Fibroblast of gingiva (primary cell): ENCODE data around the gene RPAP3.

Experiments
- DNase-seq: peaks from one replicate; pipeline ENCODE4 v3.0.0-alpha.2; 2011; ENCODE audit warnings: low read depth

Gene RPAP3

DNA sequence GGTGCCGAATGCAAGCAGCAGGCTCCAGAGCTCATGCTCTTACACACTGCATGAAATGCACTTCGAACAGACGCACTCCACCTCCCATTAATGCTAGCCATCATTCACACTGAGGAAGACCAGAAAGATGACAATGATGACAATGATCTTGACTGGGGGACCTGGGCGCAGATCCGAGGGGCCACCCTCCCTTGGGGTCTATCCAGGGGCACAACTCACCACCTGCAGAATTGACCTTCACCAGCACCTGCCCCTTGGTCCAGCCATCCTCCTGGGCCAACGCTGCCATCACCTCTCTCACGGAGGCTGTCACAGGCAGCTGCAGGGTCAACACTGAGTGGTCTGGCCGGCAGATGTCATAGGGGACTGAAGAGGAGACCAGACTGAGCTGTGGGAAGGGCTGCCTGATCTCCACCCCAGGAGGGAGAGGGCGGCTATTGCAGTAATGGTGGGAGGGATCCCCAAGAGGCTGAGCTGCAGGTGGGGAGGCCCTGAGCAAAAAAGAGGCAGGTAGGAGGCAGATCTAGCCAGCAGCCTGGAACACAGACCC lies 37.6 kb upstream of the RPAP3 start:
- DNase-seq, result no peak

DNA sequence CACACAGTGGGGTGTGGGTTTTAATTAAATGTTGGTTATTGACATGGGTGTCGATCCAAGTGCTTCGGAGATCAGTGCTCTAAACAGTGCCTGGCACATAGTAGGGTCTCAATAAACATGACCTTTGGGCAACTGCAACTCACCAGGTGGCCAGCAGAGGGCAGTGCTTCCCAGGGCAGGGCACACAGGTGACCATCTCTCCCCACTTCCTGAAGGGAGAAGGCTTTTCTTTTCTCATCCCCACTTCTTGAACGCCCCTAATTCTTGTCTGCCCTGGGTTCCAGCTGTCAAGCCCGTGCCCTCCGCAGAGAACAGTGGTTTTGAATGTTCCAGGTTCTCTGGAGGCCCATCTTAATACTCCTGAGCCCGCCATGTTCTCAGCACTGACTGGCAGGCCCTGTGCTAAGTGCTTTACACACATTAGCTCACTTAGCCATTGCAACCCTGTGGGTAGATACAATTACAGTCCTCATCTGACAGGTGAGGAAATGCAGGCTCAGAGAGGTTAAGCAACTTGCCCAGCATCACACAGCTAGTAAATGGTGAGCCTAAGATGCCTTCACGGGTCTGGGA lies 36.5 kb upstream of the RPAP3 start:
- no peak for DNase-seq

DNA sequence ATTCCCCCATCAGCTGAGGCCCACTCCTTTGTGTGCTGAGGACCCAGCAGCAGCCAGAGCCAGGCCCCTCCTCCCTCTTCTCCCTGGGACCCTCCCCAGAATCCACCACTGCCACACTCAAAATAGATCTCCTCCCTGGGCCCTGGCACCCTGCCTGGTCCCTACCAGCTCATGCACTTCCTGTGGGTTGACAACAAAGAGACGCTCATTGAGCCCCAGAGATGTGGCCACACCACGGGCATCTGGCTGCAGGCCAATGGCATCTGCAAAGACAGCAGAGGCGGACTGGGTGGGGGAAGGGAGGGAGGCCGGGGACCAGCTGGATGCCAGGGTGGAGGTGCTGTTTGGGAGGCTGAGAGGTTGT lies 35.5 kb upstream of the RPAP3 start:
- DNase-seq, result no peak

DNA sequence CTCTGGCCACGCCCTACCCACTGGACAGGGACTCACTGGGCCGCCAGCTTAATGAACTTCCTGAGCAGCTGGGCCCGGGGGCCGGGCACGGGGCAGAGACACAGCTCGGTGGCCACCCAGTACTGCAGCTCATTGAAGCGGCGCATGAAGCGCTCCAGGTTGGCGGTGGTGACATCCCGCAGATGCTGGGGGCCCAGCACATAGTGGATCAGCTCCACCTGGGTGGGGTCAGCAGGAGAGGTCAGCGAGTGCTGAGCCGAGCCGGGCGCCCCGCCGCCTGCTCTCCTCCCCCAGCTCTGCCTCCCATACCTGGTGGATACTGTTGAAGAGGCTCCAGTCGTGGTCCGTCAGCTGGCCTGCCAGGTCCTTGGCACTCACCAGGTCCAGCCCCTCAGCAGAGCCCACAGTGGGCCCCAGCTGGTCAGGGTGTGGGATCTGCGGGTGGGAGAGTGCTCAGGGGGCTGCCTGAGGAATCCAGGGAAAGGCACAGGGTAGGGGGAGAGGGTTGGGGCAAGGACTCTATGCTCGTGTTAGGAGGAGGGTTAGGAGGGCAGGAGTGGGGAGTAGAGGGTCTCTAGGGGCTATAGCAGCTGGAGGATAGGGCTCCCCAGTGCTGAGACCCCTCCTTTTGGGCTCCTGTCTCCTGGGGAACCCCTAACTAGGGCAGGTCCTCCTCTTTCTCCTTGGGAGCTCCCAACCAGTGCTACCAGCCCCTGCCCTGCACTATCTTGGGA lies 34.9 kb upstream of the RPAP3 start:
- no peak for DNase-seq

DNA sequence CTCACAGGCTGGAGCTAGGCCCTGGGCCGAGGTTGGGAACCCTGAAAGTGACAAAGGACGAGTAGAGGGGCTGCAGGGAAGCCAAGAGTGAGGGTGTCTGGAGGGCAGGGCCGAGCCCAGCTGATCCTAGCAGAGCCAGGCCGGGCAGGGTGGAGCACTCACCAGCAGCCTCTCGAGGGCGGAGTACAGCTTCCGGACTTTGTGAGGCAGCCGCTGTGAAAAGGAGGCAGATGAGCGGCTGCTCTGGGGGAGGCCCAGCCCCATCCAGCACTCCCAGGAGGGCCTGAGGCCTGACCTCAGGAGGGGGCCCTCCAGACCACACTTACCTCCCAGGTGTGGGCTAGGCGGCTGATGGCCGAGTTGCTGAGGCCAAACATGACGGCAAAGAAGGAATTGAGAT lies 34.1 kb upstream of the RPAP3 start:
- DNase-seq, result no peak

DNA sequence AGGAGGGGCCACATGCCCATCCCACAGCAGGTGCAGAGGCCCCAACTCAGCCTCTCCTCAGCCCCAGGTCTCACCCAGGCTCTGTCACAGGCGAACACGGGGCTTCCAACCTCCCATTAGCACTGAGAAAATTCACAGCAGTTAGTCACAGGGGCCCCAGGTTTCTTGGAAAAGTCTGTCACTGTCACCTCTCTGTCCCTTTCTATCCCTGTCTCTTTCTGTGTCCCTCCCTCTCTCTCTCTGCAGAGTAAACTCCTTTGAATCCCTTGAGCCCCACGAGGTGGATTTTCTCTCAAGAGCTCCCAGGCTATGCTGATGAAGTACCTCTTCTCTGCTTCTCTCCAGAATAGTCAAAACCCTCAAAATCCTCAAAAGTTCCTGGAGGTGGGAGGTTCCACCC lies 33.5 kb upstream of the RPAP3 start:
- no peak for DNase-seq

DNA sequence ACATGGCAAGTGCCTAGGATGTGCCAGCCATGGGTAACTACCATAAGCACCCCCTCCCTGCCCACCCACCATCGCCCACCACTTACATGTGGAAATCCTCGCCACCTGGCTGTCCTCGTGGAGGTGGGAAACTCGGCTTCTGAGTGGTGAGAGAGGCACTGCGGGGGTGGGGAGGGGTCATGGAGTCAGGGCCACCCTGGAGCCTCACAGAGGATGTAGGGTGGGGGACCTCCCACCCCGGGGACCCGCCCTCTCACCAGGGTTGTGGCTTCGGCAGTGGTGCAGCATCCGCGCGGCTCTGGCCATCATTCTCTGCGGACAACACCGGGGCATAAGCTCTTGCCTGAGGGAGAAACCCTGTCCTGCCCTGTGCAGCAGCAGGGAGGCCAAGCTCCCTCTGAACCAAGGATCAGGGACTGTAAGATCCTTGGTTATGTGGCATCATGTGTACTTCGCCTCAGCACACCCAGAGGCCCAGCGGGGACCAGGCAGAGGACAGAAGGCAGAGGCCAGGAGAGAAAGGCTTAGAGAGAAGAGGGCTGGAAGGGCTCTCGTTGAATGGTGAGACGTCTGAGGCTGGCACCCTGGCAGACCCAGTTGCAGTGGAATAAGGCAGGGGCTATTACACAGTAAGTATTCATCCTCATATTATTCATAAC lies 32.2 kb upstream of the RPAP3 start:
- DNase-seq, result no peak

DNA sequence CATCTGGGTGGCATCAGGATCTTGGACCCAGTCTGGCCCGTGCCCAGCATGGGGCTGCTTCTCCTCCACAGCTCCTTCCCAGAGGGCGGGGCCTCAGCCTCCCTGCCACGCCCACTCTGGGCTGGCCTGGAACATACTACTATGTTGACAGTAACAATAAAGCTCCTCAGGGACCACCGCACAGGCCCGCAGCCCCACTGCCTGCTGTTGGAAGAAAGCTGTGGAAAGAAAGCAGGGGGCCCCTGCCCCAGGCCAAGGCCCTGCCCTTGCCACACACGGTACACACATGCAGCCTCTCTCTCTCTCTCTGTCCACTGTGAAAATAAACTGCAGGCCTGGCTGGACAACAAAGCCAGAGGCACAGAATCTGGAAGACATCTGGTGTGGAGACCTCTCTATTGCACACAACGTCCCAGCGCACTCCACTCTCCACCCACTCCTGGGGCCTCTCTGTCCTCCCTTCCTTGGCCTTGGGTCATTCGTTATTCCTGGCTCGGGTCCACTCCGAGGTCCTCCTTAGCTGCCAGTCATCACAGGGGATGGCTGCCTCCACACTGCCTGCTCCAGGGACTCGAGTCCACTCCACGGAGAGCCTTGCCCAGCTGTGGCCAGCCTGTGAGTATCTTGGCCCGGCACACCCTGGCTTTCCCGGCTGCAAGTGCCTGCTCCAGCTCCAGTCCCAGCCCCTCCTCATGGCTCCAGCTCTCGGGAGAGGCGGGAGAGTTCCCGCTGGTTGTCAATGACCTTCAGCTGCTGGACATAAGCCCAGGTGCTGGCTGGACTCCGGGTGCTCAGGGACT lies 31.2 kb upstream of the RPAP3 start:
- DNase-seq, result peak; percentile 97

DNA sequence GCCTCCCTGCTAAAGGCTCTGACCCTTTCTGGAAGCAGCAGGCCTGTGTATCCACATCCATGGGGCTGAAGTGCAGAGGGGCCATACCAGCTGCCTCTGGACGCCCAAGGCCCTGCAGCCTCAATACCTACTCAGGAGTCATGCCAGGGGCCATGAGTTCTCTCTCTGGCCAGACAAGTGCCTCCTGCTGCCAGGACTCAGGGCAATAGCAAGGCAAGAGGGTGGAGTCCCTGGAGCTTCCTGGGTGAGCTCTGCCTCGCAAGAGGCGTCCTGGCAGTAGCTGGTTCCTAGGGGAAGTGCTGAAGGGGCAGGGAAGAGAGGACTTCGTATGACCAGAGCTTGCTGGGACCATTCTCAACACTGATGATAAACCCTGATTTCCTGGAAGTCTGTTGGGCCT lies 30.4 kb upstream of the RPAP3 start:
- peak; percentile 46 for DNase-seq

DNA sequence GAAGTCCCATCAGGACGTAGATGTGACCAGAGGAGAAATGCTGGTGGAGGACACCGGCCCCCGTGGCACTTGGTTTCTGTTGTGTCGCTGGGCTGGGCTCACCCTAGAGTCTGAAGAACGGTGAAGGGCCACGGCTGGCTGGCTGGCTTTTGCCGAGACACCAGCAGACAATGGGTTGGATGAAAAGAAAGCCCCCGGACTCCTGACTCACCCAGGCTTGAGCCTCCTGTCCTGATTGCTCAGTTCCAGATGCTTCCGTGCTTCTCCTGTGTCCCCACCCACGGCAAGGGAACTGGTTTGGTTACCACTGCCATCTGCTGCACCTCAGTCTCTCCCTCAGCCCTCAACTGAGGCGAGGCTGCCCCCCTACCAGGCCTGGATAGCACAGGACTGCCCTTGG lies 29.8 kb upstream of the RPAP3 start:
- no peak for DNase-seq

DNA sequence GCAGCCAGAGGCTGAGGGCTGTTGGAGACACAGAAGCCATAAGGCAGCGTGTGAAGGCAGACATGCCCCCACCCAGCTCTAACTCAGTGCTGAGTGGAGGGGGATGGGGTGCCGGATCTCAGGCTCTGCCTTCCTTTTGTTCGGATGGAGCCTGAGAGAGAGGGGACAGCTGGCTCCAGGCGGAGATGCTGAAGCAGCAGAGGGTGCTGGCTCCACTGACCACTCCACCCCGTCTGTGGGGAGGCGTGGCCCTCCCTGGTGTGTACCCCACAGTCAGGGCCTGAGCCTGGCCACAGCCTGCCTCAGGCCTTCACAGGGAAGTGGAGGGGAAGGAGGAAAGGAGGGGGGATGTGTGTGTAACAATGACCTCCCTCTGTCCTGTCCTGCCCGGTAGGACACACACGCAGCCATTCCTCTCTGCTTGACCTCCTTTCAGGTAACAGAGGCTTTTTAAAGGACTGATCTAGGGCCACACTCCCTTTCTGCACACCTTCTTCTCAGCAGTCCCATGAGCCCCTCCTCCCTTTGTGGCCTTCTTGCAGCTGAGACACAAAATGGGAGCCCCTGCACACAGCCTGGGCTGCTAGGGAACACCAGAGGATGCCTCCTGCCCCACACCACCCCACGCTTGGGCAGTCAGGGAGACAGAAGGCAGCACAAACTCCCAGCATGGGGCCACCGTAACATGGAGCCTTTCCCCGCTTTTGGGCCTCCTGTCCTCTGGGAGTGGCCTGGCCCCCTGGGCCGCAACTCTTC lies 29.1 kb upstream of the RPAP3 start:
- no peak for DNase-seq

DNA sequence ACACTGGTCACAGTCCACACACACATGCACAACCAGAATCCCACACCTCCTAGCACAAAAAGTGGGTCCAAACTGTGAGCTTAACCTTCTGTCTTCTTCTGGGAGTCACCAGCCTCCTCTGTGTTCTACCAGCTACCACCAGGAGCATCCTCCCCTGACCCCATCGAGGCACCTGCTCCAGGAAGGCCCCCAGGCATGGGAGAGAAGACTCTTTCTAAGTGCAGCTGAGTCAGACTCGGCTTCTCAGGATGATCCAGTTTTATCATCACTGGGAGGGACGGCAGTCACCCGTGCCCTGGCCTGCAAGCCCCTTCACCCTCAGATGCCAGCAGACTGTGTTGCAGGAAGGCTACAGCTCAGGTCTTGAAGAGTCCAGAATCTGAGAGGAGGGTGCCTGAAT lies 27.3 kb upstream of the RPAP3 start:
- no peak for DNase-seq

DNA sequence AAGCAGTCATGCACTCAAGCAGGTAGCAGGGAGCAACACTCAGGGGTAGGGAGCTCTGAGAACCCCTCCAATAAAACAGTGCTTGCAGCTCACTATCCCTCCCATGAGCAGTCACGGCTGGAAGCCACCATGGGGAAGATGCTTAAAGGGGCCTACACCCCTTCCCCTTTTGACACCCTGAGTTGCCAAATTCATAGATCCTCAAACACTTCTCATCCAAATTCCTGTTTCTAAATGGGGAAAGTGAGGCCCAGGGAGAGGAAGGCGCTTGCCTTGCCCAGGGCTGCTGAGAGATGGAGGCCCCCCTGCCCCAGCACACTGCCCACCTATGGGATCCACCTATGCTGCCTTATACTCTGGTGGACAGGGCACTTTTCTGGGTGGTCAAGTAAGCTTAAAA lies 26.7 kb upstream of the RPAP3 start:
- no peak for DNase-seq

DNA sequence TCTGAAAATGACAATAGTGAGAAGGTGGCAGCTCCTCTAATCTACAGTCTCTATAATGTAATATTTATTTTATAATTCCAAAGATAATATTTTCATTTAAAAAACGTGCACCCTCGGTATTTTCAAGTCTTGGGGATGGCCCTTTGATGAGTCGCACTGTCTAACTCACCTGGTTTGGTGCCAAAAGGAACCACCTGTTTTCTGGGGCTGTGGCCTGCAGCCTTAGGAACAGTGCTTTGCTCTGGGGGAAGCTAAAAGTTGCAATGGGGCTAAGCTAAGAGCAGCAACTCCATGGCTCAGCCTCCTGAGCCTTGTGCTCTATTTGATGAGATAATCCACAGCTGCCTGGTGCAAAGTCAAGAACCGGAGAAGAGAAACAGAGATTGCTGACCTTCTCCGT lies 25.9 kb upstream of the RPAP3 start:
- DNase-seq, result no peak

DNA sequence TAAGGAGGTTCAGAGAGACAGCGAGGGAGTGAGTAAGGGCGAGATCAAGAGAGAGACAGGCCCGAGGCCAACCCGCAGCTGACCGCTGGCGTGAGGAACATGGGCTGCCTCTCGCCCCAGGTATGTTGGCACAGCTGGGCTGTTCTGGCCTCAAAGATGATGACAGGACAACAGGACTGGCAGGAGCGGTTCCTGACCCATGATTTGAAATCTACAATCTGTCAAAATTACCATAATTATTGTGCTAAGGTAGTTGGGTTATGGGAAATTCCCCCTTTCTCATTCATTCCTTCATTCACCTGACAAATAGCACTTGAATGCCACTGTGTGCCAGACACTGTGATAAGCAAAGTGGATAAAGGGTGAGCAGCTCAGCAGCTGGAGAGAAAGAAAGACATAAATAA lies 24.5 kb upstream of the RPAP3 start:
- peak; percentile 29 for DNase-seq

DNA sequence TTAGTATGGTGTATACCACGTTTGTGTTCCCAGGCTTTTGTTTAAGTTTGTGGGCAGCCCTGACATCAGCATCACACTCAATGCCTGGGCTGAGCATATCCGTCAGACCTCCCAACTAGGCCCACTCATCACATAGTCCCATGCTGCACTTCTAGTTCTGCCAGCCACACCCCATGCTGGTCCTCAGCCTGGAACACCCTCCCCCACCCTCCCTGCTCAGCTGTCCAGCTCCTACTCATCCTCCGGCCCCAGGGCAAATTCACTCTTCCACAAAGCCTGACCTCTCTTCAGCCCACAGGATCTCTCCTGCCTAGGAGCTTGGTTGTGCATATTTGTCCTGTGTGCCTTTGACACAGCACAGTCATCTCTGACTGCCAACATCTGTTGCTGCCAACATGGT lies 23.4 kb upstream of the RPAP3 start:
- peak; percentile 32 for DNase-seq

DNA sequence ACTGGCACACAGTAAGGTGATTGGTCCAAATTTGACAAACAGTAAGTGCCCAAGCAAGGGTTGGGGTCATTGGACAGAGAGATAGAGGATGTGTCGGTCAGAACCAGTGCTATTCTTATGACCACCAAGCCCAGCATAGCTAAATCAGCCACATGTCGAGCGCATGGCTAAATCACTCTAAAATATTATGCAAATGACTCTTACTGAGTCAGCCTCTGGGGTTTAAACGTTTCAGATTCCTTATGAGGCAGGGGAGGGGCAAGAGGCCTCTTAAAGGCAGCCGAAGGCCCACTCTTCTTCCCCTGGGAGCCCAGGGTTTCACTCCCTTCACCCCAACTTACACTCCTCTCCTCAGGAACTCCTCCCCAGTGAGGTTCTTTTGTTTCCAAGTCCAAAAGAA lies 20.1 kb upstream of the RPAP3 start:
- DNase-seq, result peak; percentile 83

DNA sequence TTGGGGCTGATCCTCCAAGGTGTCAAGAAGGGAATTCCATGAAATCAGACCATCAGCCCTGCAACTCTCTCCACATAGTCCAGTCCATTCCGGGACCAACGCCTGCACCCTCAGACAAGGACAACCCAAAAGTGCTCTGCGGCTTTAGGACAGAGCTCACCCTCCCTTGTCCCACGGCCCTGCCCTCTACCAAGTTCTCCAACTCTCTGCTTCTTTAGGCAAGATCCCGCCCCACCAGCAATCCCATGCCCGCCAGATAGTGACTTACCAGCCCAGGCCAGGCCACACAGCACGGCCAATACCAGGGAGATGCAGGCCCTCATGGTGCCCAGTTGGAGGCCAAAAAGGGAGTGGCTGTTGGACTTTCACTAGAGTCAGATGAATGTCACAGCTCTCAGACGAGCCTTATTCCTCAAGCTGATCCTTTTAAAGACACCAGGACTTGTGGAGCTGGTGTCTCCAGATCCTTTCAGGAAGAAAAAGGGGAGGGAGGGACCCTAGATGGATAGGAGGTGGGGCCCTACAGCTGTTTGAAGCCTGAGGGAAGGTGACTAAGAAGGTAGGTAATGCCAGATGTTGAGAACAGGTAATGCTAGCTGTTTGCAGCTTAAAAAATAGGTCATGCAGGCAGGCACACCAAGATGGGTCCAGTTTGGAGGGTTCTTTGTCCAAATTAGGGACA lies 19.4 kb upstream of the RPAP3 start, which contains the start of gene ENDOU:
ENDOU (minus strand) TSS at position 400 of the 682 bp plus-strand sequence; CDS start at position 323, 77 bp downstream.
- no peak for DNase-seq

DNA sequence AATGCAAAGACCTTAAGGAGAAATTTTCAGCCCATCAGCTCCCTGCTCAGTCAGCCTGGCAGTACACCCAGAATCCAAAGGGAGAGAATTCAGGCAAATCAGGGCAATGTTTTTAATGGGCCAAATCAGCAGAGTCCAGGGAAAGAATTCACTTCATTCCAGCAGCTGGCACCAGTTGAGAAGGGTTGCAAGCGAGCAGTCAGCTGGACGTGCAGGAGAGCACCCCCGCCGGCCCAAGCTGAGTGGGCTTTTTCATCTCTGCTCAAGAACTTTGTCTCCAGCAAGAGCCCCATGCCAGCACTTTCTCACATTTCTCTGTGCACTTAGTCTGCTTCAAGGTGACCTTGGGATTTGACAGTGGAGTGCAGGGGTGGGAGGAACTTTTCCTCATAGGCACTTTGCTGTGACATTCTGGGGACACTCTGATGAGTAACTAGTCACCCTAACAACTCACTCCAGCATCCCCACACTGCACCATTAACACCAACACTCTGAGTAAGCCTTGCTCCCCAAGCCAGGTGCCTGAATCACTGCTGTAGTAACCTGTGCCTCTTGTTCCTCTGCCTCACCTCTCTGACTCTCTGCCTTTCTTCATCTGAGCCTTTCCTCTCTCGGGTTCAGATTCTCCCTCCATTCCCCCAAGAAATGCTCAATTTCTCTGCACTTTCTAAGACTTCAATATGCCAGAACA lies 17.3 kb upstream of the RPAP3 start:
- DNase-seq, result no peak

DNA sequence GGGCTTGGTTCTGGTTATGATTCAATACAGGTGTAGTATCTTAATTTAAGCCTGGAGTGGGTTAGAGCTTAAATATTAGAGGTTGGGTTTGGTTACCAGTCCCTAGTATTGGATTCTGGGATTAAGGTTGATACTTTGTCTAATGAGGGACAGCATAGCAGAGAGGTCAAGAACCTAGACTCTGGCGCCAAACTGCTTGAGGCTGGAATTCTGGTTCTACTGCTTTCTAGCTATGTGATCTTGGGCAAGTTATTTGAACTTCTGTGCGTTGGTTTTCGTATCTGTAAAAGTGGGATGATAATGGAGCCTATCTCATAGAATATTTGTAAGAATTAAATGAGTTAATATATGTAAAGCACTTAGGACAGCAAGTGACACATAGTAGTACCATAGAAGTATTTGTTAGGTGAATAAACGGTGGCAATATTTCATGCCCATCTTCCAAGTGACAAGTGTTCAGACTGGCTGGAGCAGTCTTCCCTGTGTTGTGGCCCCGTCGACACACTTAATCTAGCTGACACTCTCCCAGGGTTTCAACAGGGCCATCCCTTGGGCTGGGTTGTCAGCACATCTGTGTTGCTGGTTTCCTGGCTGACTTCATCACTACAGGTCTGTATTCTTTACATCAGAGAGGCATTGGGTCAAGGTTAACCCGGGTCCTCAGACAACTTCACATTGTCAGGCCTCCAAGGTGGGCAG lies 16.5 kb upstream of the RPAP3 start:
- DNase-seq, result no peak
